ENCODE data around the gene REPS2. TPM values are rescaled to one million over a fixed set of nuclear protein-coding genes. Genes with fewer than 3 reads are reported as not detected.

The REPS2 gene
- total RNA-seq, 2 donors from 2014 or later = 0.35 to 3.3 TPM

Other genes with a start within 250 kb of the REPS2 start
- 1 to 10 TPM; 3.4 to 4.1 TPM for gene CTPS2, start 234.0 kb upstream of the REPS2 start, total RNA-seq
- 10 to 100 TPM; 31.3 to 35.2 TPM for gene SYAP1, start 227.0 kb upstream of the REPS2 start, total RNA-seq
- 10 to 100 TPM; 19.9 to 21.7 TPM for gene TXLNG, start 160.2 kb upstream of the REPS2 start, total RNA-seq
- 100 to 1,000 TPM; 103 to 105 TPM for gene RBBP7, start 76.3 kb upstream of the REPS2 start, total RNA-seq